ENCODE results near the gene RNU2-1.

Gene RNU2-1

DNA sequence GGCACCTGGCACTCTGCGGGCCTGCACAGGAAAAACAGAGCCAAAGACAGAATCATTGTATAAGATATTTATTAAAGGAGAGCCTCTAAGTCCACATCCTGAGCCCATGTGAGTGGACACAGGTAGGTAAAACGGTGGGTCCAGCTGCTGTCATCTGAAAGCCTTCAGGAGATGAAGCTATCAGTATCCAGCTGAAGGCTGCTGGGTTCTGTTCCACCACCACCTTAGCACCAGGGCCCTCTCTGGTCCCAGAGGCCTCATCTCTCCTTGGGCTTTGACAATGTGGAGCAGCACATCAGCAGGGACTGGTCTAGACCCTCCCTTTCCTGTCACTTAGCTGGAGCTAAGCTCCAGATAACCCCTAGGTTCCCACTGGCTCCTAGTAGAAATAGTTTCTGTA lies 14.8 kb downstream of the RNU2-1 start:
- no peak for TF ChIP-seq TCF12 (IDR thresholded peaks at IDR 0.05; ENCODE audit: low read depth)
- TF ChIP-seq NFIC (IDR thresholded peaks at IDR 0.05), result no peak
- no peak for TF ChIP-seq FOXM1 (IDR thresholded peaks at IDR 0.05; ENCODE audit: borderline replicate concordance, low read depth)
- no peak for TF ChIP-seq RAD21 (IDR thresholded peaks at IDR 0.05; ENCODE audit: low read depth)
- TF ChIP-seq TEAD4 (IDR thresholded peaks at IDR 0.05), result no peak
- no peak for TF ChIP-seq ZBTB7A (IDR thresholded peaks at IDR 0.05; ENCODE audit: low read depth)
- TF ChIP-seq, protein P1, sequence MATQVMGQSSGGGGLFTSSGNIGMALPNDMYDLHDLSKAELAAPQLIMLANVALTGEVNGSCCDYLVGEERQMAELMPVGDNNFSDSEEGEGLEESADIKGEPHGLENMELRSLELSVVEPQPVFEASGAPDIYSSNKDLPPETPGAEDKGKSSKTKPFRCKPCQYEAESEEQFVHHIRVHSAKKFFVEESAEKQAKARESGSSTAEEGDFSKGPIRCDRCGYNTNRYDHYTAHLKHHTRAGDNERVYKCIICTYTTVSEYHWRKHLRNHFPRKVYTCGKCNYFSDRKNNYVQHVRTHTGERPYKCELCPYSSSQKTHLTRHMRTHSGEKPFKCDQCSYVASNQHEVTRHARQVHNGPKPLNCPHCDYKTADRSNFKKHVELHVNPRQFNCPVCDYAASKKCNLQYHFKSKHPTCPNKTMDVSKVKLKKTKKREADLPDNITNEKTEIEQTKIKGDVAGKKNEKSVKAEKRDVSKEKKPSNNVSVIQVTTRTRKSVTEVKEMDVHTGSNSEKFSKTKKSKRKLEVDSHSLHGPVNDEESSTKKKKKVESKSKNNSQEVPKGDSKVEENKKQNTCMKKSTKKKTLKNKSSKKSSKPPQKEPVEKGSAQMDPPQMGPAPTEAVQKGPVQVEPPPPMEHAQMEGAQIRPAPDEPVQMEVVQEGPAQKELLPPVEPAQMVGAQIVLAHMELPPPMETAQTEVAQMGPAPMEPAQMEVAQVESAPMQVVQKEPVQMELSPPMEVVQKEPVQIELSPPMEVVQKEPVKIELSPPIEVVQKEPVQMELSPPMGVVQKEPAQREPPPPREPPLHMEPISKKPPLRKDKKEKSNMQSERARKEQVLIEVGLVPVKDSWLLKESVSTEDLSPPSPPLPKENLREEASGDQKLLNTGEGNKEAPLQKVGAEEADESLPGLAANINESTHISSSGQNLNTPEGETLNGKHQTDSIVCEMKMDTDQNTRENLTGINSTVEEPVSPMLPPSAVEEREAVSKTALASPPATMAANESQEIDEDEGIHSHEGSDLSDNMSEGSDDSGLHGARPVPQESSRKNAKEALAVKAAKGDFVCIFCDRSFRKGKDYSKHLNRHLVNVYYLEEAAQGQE (IDR thresholded peaks at IDR 0.05; ENCODE audit: low read depth), result no peak
- TF ChIP-seq CEBPB (IDR thresholded peaks at IDR 0.05), result no peak
- TF ChIP-seq TAF1 (IDR thresholded peaks at IDR 0.05; ENCODE audit: low read depth), result no peak
- TF ChIP-seq, protein P2, sequence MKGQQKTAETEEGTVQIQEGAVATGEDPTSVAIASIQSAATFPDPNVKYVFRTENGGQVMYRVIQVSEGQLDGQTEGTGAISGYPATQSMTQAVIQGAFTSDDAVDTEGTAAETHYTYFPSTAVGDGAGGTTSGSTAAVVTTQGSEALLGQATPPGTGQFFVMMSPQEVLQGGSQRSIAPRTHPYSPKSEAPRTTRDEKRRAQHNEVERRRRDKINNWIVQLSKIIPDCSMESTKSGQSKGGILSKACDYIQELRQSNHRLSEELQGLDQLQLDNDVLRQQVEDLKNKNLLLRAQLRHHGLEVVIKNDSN (IDR thresholded peaks at IDR 0.05), result no peak
- TF ChIP-seq YY1 (IDR thresholded peaks at IDR 0.05; ENCODE audit: low read depth), result no peak
- TF ChIP-seq EP300 (IDR thresholded peaks at IDR 0.05; ENCODE audit: borderline replicate concordance), result no peak

- TF ChIP-seq ZBTB7A (IDR thresholded peaks at IDR 0.05; ENCODE audit: low read depth), result no peak
- no peak for TF ChIP-seq CEBPB (IDR thresholded peaks at IDR 0.05)
- TF ChIP-seq YY1 (IDR thresholded peaks at IDR 0.05; ENCODE audit: low read depth), result no peak
- no peak for TF ChIP-seq TAF1 (IDR thresholded peaks at IDR 0.05; ENCODE audit: low read depth)
- TF ChIP-seq FOXM1 (IDR thresholded peaks at IDR 0.05; ENCODE audit: borderline replicate concordance, low read depth), result no peak
- TF ChIP-seq EP300 (IDR thresholded peaks at IDR 0.05; ENCODE audit: borderline replicate concordance), result no peak
- TF ChIP-seq, protein P2 (IDR thresholded peaks at IDR 0.05), result no peak
- no peak for TF ChIP-seq EGR1 (IDR thresholded peaks at IDR 0.05)
- TF ChIP-seq NFIC (IDR thresholded peaks at IDR 0.05), result no peak
- TF ChIP-seq, protein P3, sequence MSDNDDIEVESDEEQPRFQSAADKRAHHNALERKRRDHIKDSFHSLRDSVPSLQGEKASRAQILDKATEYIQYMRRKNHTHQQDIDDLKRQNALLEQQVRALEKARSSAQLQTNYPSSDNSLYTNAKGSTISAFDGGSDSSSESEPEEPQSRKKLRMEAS (IDR thresholded peaks at IDR 0.05), result no peak
- TF ChIP-seq TEAD4 (IDR thresholded peaks at IDR 0.05), result no peak
- TF ChIP-seq, protein P1 (IDR thresholded peaks at IDR 0.05; ENCODE audit: low read depth), result no peak
- no peak for TF ChIP-seq RAD21 (IDR thresholded peaks at IDR 0.05; ENCODE audit: low read depth)
- no peak for TF ChIP-seq TCF12 (IDR thresholded peaks at IDR 0.05; ENCODE audit: low read depth)
- no peak for TF ChIP-seq CREB1 (IDR thresholded peaks at IDR 0.05; ENCODE audit: low read depth)
These were observed 16.1 kb downstream of the RNU2-1 start for GRCh38 chr17:43217614-43218087.

- TF ChIP-seq, protein P1 (IDR thresholded peaks at IDR 0.05; ENCODE audit: low read depth), result peak; percentile 34; the same call in 1 of the 2 replicates
- TF ChIP-seq TCF12 (IDR thresholded peaks at IDR 0.05; ENCODE audit: low read depth) (no peak), FOXM1 (IDR thresholded peaks at IDR 0.05; ENCODE audit: borderline replicate concordance, low read depth) (no peak)
These were observed 16.8 kb downstream of the RNU2-1 start for GRCh38 chr17:43216762-43217613.

GRCh38 chr17:43216369-43216761 lies 17.4 kb downstream of the RNU2-1 start:
- TF ChIP-seq RAD21 (IDR thresholded peaks at IDR 0.05; ENCODE audit: low read depth) (no peak), EGR1 (IDR thresholded peaks at IDR 0.05) (no peak)
- TF ChIP-seq, protein P1 (IDR thresholded peaks at IDR 0.05; ENCODE audit: low read depth), result no peak

Data from Ishikawa (cell line).